ENCODE measurements around the gene KANSL2.
"Not testable (repeated sequence)": the region's sequence is repeated elsewhere in the genome, so short reads cannot be mapped to it uniquely, and the experiment has no call there.

GRCh38 chr12:48698822-48699221 lies 16.8 kb upstream of the KANSL2 start:
- TF ChIP-seq, protein P1, sequence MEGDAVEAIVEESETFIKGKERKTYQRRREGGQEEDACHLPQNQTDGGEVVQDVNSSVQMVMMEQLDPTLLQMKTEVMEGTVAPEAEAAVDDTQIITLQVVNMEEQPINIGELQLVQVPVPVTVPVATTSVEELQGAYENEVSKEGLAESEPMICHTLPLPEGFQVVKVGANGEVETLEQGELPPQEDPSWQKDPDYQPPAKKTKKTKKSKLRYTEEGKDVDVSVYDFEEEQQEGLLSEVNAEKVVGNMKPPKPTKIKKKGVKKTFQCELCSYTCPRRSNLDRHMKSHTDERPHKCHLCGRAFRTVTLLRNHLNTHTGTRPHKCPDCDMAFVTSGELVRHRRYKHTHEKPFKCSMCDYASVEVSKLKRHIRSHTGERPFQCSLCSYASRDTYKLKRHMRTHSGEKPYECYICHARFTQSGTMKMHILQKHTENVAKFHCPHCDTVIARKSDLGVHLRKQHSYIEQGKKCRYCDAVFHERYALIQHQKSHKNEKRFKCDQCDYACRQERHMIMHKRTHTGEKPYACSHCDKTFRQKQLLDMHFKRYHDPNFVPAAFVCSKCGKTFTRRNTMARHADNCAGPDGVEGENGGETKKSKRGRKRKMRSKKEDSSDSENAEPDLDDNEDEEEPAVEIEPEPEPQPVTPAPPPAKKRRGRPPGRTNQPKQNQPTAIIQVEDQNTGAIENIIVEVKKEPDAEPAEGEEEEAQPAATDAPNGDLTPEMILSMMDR (IDR thresholded peaks at IDR 0.05) = not testable (repeated sequence)
- TF ChIP-seq POLR2AphosphoS5, POLR2A (IDR thresholded peaks at IDR 0.05): not testable (repeated sequence)

Data from prostate gland (tissue), 2 donors.